ENCODE results near the gene AKAP11.

AKAP11 gene

GRCh38 chr13:42337808-42338600 lies 66.1 kb downstream of the AKAP11 start:
- DNase-seq = no peak

- DNase-seq = no peak
Observed at GRCh38 chr13:42345367-42345766, 73.4 kb downstream of the AKAP11 start.

GRCh38 chr13:42348576-42348975 lies 76.6 kb downstream of the AKAP11 start:
- DNase-seq = no peak

- DNase-seq = no peak
Observed at GRCh38 chr13:42350141-42350540, 78.2 kb downstream of the AKAP11 start.

- no peak for DNase-seq
Observed at GRCh38 chr13:42354241-42355091, 82.5 kb downstream of the AKAP11 start.

GRCh38 chr13:42355092-42355485 lies 83.1 kb downstream of the AKAP11 start:
- DNase-seq = no peak

- no peak for DNase-seq
Observed at GRCh38 chr13:42355491-42356183, 83.7 kb downstream of the AKAP11 start.

- no peak for DNase-seq
Observed at GRCh38 chr13:42356184-42356575, 84.2 kb downstream of the AKAP11 start.

GRCh38 chr13:42360046-42360574 lies 88.2 kb downstream of the AKAP11 start:
- no peak for DNase-seq

- no peak for DNase-seq
Observed at GRCh38 chr13:42361701-42362100, 89.7 kb downstream of the AKAP11 start.

- DNase-seq = no peak
Observed at GRCh38 chr13:42363941-42364612, 92.1 kb downstream of the AKAP11 start.

- no peak for DNase-seq
Observed at GRCh38 chr13:42364613-42365000, 92.7 kb downstream of the AKAP11 start.

GRCh38 chr13:42367831-42368230 lies 95.9 kb downstream of the AKAP11 start:
- DNase-seq = no peak

- DNase-seq = no peak
Observed at GRCh38 chr13:42369071-42369797, 97.3 kb downstream of the AKAP11 start.

GRCh38 chr13:42370229-42370628 lies 98.3 kb downstream of the AKAP11 start:
- no peak for DNase-seq

Data from NCI-H446 treated with DMSO at 0.1 percent for 48 hours (cell line).